OCI-LY3 (cell line): Measurements from ENCODE around the gene POLE4.

ENCODE experiments used
- H2AFZ ChIP-seq: fragments of 200-600, 300-600 bp; shearing (Covaris generic); 2 replicates; pipeline ENCODE4 v1.6.0; 2014; ENCODE audit warnings: antibody characterized with exemption, low read depth, low read length
- H3K27ac ChIP-seq: fragments of 200-600, 300-600 bp; sonication (generic); 2 replicates; pipeline ENCODE4 v1.5.1; 2014; ENCODE audit warnings: mild to moderate bottlenecking, low read length, moderate library complexity, mixed read lengths
- H3K27me3 ChIP-seq: fragments of 200-600, 300-600 bp; sonication (generic); 2 replicates; pipeline ENCODE4 v1.6.1; 2014; ENCODE audit warnings: low read depth, low read length, mixed read lengths
- H3K36me3 ChIP-seq: fragments of 200-600, 300-600 bp; sonication (generic); replicated peaks from 2 replicates; pipeline ENCODE3; 2014; ENCODE audit warnings: low read depth, low read length, mixed read lengths
- H3K4me1 ChIP-seq: fragments of 300-600, 200-600 bp; sonication (generic); 2 replicates; pipeline ENCODE4 v1.6.1; 2014; ENCODE audit warnings: low read length, mixed read lengths
- H3K4me2 ChIP-seq: fragments of 200-600, 300-600 bp; sonication (generic); 2 replicates; pipeline ENCODE4 v1.6.1; 2014; ENCODE audit warnings: low read length, mixed read lengths
- H3K4me3 ChIP-seq: fragments of 300-600, 200-600 bp; sonication (generic); 2 replicates; pipeline ENCODE4 v1.5.1; 2014; ENCODE audit warnings: antibody characterized with exemption, mild to moderate bottlenecking, low read length, moderate library complexity
- H3K79me2 ChIP-seq: fragments of 300-600, 200-600 bp; shearing (Covaris generic); 2 replicates; pipeline ENCODE4 v1.6.1; 2014; ENCODE audit warnings: mild to moderate bottlenecking, low read length, mixed read lengths
- H3K9ac ChIP-seq: fragments of 300-600, 200-600 bp; shearing (Covaris generic); 2 replicates; pipeline ENCODE4 v1.6.0; 2014; ENCODE audit warnings: mild to moderate bottlenecking, low read length, moderate library complexity
- H3K9me3 ChIP-seq: fragments of 200-600, 300-600 bp; shearing (Covaris generic); 2 replicates; pipeline ENCODE4 v1.6.1; 2014; ENCODE audit warnings: low read length, mixed read lengths; ENCODE audit not compliant: insufficient read depth
- H4K20me1 ChIP-seq: fragments of 200-600, 300-600 bp; sonication (generic); 2 replicates; pipeline ENCODE4 v1.6.1; 2016; ENCODE audit warnings: low read length, mixed read lengths; ENCODE audit not compliant: insufficient read depth
- CTCF ChIP-seq: fragments of 200-600, 300-600 bp; sonication (generic); IDR thresholded peaks from 2 replicates; pipeline ENCODE4 v1.5.1; 2014; ENCODE audit warnings: antibody characterized with exemption, low read length, low read depth
- EZH2phosphoT487 ChIP-seq: fragments of 200-600 bp; shearing (Covaris generic); IDR thresholded peaks from 2 replicates; pipeline ENCODE4 v1.6.1; 2018; ENCODE audit warnings: antibody characterized with exemption, mixed run types, low read depth

Gene POLE4

GRCh38 chr2:75007061-75007460, 48.6 kb downstream of the POLE4 start:
- H3K4me3 ChIP-seq = no peak overlapping the region
- TF ChIP-seq EZH2phosphoT487 (no peak), CTCF (no peak)
- H4K20me1 ChIP-seq = no peaks in the 10 kb centered on the region
- H3K36me3 ChIP-seq = no peaks in the 10 kb centered on the region
- no peak overlapping the region for H2AFZ ChIP-seq
- H3K9me3 ChIP-seq = no peaks in the 10 kb centered on the region
- no peaks in the 10 kb centered on the region for H3K4me1 ChIP-seq
- no peak overlapping the region for H3K9ac ChIP-seq
- no peak overlapping the region for H3K27ac ChIP-seq
- H3K27me3 ChIP-seq = no peaks in the 10 kb centered on the region
- H3K4me2 ChIP-seq = no peak overlapping the region
- H3K79me2 ChIP-seq = no peaks in the 10 kb centered on the region

- no peaks in the 10 kb centered on the region for H4K20me1 ChIP-seq
- no peaks in the 10 kb centered on the region for H3K36me3 ChIP-seq
- H2AFZ ChIP-seq = no peak overlapping the region
- no peaks in the 10 kb centered on the region for H3K27me3 ChIP-seq
- no peak overlapping the region for H3K4me3 ChIP-seq
- no peaks in the 10 kb centered on the region for H3K9me3 ChIP-seq
- H3K79me2 ChIP-seq = no peaks in the 10 kb centered on the region
- no peaks in the 10 kb centered on the region for H3K4me1 ChIP-seq
- H3K27ac ChIP-seq = no peak overlapping the region
- H3K4me2 ChIP-seq = no peak overlapping the region
- TF ChIP-seq CTCF (no peak), EZH2phosphoT487 (no peak)
- H3K9ac ChIP-seq = no peak overlapping the region
Measured at GRCh38 chr2:75007819-75008218, 49.4 kb downstream of the POLE4 start.

- no peak for TF ChIP-seq EZH2phosphoT487
- TF ChIP-seq CTCF = no peak
- no peaks in the 10 kb centered on the region for H3K36me3 ChIP-seq
- no peaks in the 10 kb centered on the region for H4K20me1 ChIP-seq
Measured at GRCh38 chr2:75010571-75010970, 52.1 kb downstream of the POLE4 start.

GRCh38 chr2:75012080-75012479, 53.6 kb downstream of the POLE4 start:
- Histone ChIP-seq H3K4me2 (no peak overlapping the region), H2AFZ (no peak overlapping the region), H3K4me3 (no peak overlapping the region), H3K79me2 (no peaks in the 10 kb centered on the region), H3K27ac (no peak overlapping the region), H4K20me1 (no peaks in the 10 kb centered on the region), H3K9me3 (no peaks in the 10 kb centered on the region), H3K27me3 (peaks cover 5% of the 10 kb centered on the region; the same call in 1 of the 2 replicates), H3K4me1 (no peaks in the 10 kb centered on the region), H3K9ac (no peak overlapping the region), H3K36me3 (no peaks in the 10 kb centered on the region)
- TF ChIP-seq CTCF = no peak
- TF ChIP-seq EZH2phosphoT487 = no peak

More at GRCh38 chr2:75010571-75010970, 52.1 kb downstream of the POLE4 start:
- Histone ChIP-seq H3K4me3 (no peak overlapping the region), H3K4me1 (no peaks in the 10 kb centered on the region), H2AFZ (no peak overlapping the region), H3K27ac (no peak overlapping the region), H3K4me2 (no peak overlapping the region), H3K79me2 (no peaks in the 10 kb centered on the region), H3K27me3 (peaks cover 5% of the 10 kb centered on the region; the same call in 1 of the 2 replicates), H3K9ac (no peak overlapping the region), H3K9me3 (no peaks in the 10 kb centered on the region)
